SK-MEL-5 (cell line): ENCODE measurements around the gene KCNN1. TPM values are rescaled to one million over a fixed set of nuclear protein-coding genes. Genes with fewer than 3 reads are reported as not detected.
"Not testable (repeated sequence)": the region's sequence is repeated elsewhere in the genome, so short reads cannot be mapped to it uniquely, and the experiment has no call there.

ENCODE experiments used
- DNase-seq: peaks from one replicate; pipeline ENCODE4 v3.0.0-alpha.2; 2016; ENCODE audit warnings: low read depth, low spot score
- in situ Hi-C: cut with HindIII; loops from 2 replicates; pipeline ENCODE4 v1.10.0; 2016; ENCODE audit warnings: low sequenced_read_pairs, high pct_unique_total_duplicates, low pct_unique_long_range_greater_than_20kb
- total RNA-seq: library from RNA; depleted of rRNA; stranded (reverse); fragments of >200 nt; shearing (Covaris generic); gene quantifications from 2 replicates; pipeline ENCODE4 v1.2.3, GENCODE V29; 2014

The KCNN1 gene
- total RNA-seq, 1 experiment from 2014 or later, result 3.5 TPM

- no peak for DNase-seq
- in situ Hi-C loops, result no loop called here
These were observed 9.0 kb upstream of the KCNN1 start for GRCh38 chr19:17957885-17958284.

GRCh38 chr19:17963936-17964691 lies 2.8 kb upstream of the KCNN1 start:
- DNase-seq, result no peak
- in situ Hi-C loops, result no loop called here

- no peak for DNase-seq
- in situ Hi-C loops, result no loop called here
These were observed 1.4 kb upstream of the KCNN1 start for GRCh38 chr19:17965370-17966128.

GRCh38 chr19:17966129-17966483 lies 801 bp upstream of the KCNN1 start:
- DNase-seq, result no peak
- in situ Hi-C loops, result no loop called here

GRCh38 chr19:17967257-17968051 lies 547 bp downstream of the KCNN1 start:
- in situ Hi-C loops, result no loop called here
- DNase-seq, result no peak

GRCh38 chr19:17968362-17968761 lies 1.5 kb downstream of the KCNN1 start:
- in situ Hi-C loops, result no loop called here
- DNase-seq, result no peak

- in situ Hi-C loops, result no loop called here
- no peak for DNase-seq
These were observed 2.3 kb downstream of the KCNN1 start for GRCh38 chr19:17969096-17969792.

- DNase-seq, result no peak
- in situ Hi-C loops, result no loop called here
These were observed 5.3 kb downstream of the KCNN1 start for GRCh38 chr19:17972230-17972629.

GRCh38 chr19:17973759-17974158 lies 6.9 kb downstream of the KCNN1 start:
- no peak for DNase-seq
- in situ Hi-C loops, result no loop called here

GRCh38 chr19:17974551-17974950 lies 7.6 kb downstream of the KCNN1 start:
- no peak for DNase-seq
- in situ Hi-C loops, result no loop called here

GRCh38 chr19:17975032-17975431 lies 8.1 kb downstream of the KCNN1 start:
- in situ Hi-C loops, result no loop called here
- DNase-seq, result no peak

GRCh38 chr19:17977021-17977420 lies 10.1 kb downstream of the KCNN1 start:
- DNase-seq, result no peak
- in situ Hi-C loops, result no loop called here

- in situ Hi-C loops, result no loop called here
- DNase-seq, result no peak
These were observed 10.6 kb downstream of the KCNN1 start for GRCh38 chr19:17977488-17977887.

- DNase-seq, result no peak
- in situ Hi-C loops, result no loop called here
These were observed 14.7 kb downstream of the KCNN1 start for GRCh38 chr19:17981611-17982010.

- in situ Hi-C loops, result no loop called here
- no peak for DNase-seq
These were observed 15.5 kb downstream of the KCNN1 start for GRCh38 chr19:17982430-17982829.

GRCh38 chr19:17985037-17985818 lies 18.3 kb downstream of the KCNN1 start:
- peak; percentile 52 for DNase-seq
- in situ Hi-C loops, result no loop called here

- DNase-seq, in situ Hi-C loops: not testable (repeated sequence)
These were observed 19.7 kb downstream of the KCNN1 start for GRCh38 chr19:17986569-17986968.
